ENCODE data around the gene ADIPOR1.

DNA sequence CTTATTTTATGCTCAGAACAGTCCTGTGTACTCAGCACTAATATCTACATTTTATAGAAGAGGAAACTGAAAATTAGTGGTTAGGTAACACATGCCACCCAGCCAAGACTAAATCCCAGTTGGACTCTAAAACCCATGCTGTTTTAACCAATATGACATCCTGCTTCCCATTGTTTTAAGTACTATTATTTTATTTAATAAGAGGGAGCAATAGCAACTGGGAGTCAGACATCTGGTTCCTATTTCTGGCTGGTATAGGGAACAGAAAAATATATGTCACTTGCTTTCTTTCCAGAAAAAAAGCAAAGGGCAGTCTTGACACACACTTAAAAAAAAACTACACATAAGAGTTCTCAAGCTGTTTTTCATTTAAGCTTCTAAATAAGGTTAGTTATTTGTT lies 43.0 kb downstream of the ADIPOR1 start:
- TF ChIP-seq, protein P1, sequence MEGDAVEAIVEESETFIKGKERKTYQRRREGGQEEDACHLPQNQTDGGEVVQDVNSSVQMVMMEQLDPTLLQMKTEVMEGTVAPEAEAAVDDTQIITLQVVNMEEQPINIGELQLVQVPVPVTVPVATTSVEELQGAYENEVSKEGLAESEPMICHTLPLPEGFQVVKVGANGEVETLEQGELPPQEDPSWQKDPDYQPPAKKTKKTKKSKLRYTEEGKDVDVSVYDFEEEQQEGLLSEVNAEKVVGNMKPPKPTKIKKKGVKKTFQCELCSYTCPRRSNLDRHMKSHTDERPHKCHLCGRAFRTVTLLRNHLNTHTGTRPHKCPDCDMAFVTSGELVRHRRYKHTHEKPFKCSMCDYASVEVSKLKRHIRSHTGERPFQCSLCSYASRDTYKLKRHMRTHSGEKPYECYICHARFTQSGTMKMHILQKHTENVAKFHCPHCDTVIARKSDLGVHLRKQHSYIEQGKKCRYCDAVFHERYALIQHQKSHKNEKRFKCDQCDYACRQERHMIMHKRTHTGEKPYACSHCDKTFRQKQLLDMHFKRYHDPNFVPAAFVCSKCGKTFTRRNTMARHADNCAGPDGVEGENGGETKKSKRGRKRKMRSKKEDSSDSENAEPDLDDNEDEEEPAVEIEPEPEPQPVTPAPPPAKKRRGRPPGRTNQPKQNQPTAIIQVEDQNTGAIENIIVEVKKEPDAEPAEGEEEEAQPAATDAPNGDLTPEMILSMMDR (conservative IDR thresholded peaks at IDR 0.05; ENCODE audit: low read length), result no peak
- TF ChIP-seq EZH2phosphoT487 (IDR thresholded peaks at IDR 0.05; ENCODE audit: borderline replicate concordance, low read depth, low read length), result no peak
